OCI-LY1 (cell line): Measurements from ENCODE around the gene MATK.

Experiments
- H2AFZ ChIP-seq: fragments of 200-600 bp; sonication (generic), shearing (Covaris generic); 2 replicates; pipeline ENCODE4 v1.6.0; 2014; ENCODE audit warnings: antibody characterized with exemption, mild to moderate bottlenecking, low read length
- H3F3A ChIP-seq: fragments of 200-600 bp; sonication (generic), shearing (Covaris generic); 2 replicates; pipeline ENCODE4 v1.6.0; 2014; ENCODE audit warnings: mild to moderate bottlenecking, antibody characterized with exemption, low read length, moderate library complexity; ENCODE audit not compliant: insufficient read depth
- H3K27ac ChIP-seq: fragments of 200-600 bp; sonication (generic); 2 replicates; pipeline ENCODE4 v1.5.1; 2014; ENCODE audit warnings: low read length, mixed run types, mild to moderate bottlenecking, low read depth; ENCODE audit not compliant: poor library complexity, severe bottlenecking
- H3K27me3 ChIP-seq: fragments of 200-600 bp; sonication (generic); 2 replicates; pipeline ENCODE4 v1.6.0; 2014; ENCODE audit warnings: antibody characterized with exemption, mild to moderate bottlenecking, low read length, moderate library complexity; ENCODE audit not compliant: insufficient read depth
- H3K36me3 ChIP-seq: fragments of 200-600 bp; sonication (generic); 2 replicates; pipeline ENCODE4 v1.6.1; 2014; ENCODE audit warnings: mild to moderate bottlenecking, antibody characterized with exemption, low read length, moderate library complexity, mixed read lengths; ENCODE audit not compliant: insufficient read depth
- H3K4me1 ChIP-seq: fragments of 200-600 bp; sonication (generic); 2 replicates; pipeline ENCODE4 v1.5.1; 2014; ENCODE audit warnings: mild to moderate bottlenecking, low read length, moderate library complexity; ENCODE audit not compliant: insufficient read depth, severe bottlenecking
- H3K4me2 ChIP-seq: fragments of 200-600 bp; sonication (generic), shearing (Covaris generic); 2 replicates; pipeline ENCODE4 v1.6.1; 2014; ENCODE audit warnings: low read length
- H3K4me3 ChIP-seq: fragments of 200-600 bp; sonication (generic); 2 replicates; pipeline ENCODE4 v1.5.1; 2014; ENCODE audit warnings: low read length, low read depth, mild to moderate bottlenecking, mixed read lengths; ENCODE audit not compliant: poor library complexity, severe bottlenecking
- H3K79me2 ChIP-seq: fragments of 200-600 bp; shearing (Covaris generic); 2 replicates; pipeline ENCODE4 v1.6.1; 2016; ENCODE audit warnings: mixed run types, low read length, mixed read lengths; ENCODE audit not compliant: insufficient read depth
- H3K9ac ChIP-seq: fragments of 200-600 bp; sonication (generic), shearing (Covaris generic); 2 replicates; pipeline ENCODE4 v1.6.1; 2014; ENCODE audit warnings: mild to moderate bottlenecking, low read length, mixed read lengths
- H3K9me2 ChIP-seq: fragments of 200-600 bp; sonication (generic), shearing (Covaris generic); 2 replicates; pipeline ENCODE4 v1.6.1; 2014; ENCODE audit warnings: low read depth, mild to moderate bottlenecking, low read length, mixed read lengths
- H3K9me3 ChIP-seq: fragments of 200-600 bp; shearing (Covaris generic); 2 replicates; pipeline ENCODE4 v1.6.1; 2014; ENCODE audit warnings: low read length, mixed read lengths
- H4K20me1 ChIP-seq: fragments of 200-600 bp; sonication (generic), shearing (Covaris generic); 2 replicates; pipeline ENCODE4 v1.6.0; 2016; ENCODE audit warnings: mild to moderate bottlenecking, low read length; ENCODE audit not compliant: insufficient read depth
- CTCF ChIP-seq: fragments of 200-600 bp; sonication (generic), shearing (Covaris generic); IDR thresholded peaks from 2 replicates; pipeline ENCODE4 v1.5.1; 2017; ENCODE audit warnings: mild to moderate bottlenecking, antibody characterized with exemption, low read length, moderate library complexity, mixed read lengths
- EZH2 ChIP-seq: fragments of 200-600 bp; sonication (generic), shearing (Covaris generic); IDR thresholded peaks from 2 replicates; pipeline ENCODE4 v1.8.0; 2017; ENCODE audit warnings: borderline replicate concordance, mixed run types, mild to moderate bottlenecking, antibody characterized with exemption, low read length, moderate library complexity, mixed read lengths

MATK gene

DNA sequence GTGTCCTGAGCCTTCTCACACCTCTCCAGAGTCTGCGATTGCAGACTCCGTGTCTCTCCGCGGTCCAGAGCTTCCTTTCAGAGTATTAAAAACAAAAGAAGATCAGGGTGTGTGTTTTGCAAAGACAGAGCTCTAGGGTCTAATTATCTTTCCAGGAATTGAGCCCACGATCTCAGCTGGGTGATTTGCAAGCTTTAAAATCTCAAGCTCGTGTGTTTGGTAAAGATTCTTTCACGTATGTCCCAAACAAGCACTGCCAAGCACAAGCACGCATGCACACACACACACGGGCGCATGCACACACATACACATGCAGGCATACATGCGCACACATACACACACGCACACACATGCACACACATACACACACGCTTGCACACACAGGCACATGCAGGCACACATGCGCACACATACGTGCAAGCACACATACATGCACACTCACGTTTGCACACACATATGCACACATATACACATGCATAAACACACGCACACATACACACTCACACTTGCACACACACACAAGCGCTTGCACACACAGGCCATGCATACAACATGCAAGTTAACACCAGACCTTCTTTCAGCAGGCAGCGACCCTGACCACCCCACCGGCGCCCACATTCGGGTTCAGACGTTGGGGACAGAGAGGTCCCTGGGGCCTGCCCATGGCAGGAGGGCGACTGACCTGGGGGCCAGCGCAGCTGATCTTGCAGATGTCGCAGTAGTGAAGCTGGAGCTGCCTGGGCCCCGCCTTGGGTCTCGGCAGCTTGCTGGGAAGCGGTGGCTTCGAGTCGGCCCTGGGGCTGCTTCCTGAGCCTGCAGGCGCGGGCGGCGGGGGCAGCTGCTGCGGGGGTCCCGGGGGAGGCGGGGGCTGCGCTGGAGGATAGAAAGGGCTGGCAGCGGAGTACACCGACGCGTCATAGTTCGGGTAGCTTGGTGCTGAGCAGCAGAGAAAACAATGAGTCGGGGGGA lies 44.7 kb upstream of the MATK start:
- no peaks in the 10 kb centered on the region for H3K27me3 ChIP-seq
- H3F3A ChIP-seq: no peaks in the 10 kb centered on the region
- H3K4me3 ChIP-seq: no peak overlapping the region
- H3K4me2 ChIP-seq: no peak overlapping the region
- H3K4me1 ChIP-seq: no peaks in the 10 kb centered on the region
- no peaks in the 10 kb centered on the region for H4K20me1 ChIP-seq
- H2AFZ ChIP-seq: no peak overlapping the region
- no peak for TF ChIP-seq CTCF
- no peak for TF ChIP-seq EZH2
- no peaks in the 10 kb centered on the region for H3K79me2 ChIP-seq
- no peak overlapping the region for H3K27ac ChIP-seq
- H3K9me2 ChIP-seq: no peaks in the 10 kb centered on the region
- no peaks in the 10 kb centered on the region for H3K9me3 ChIP-seq
- H3K9ac ChIP-seq: no peak overlapping the region
- H3K36me3 ChIP-seq: no peaks in the 10 kb centered on the region

- H2AFZ ChIP-seq: no peak overlapping the region
Observed at GRCh38 chr19:3827306-3827705, 41.1 kb upstream of the MATK start.

GRCh38 chr19:3826163-3826562 lies 40.0 kb upstream of the MATK start:
- TF ChIP-seq CTCF (no peak), EZH2 (no peak)
- Histone ChIP-seq H3K4me3 (no peak overlapping the region), H2AFZ (no peak overlapping the region), H3K4me1 (no peaks in the 10 kb centered on the region), H3K4me2 (no peak overlapping the region), H4K20me1 (no peaks in the 10 kb centered on the region), H3K27ac (no peak overlapping the region), H3K9me2 (no peaks in the 10 kb centered on the region), H3K36me3 (no peaks in the 10 kb centered on the region), H3K79me2 (no peaks in the 10 kb centered on the region), H3F3A (no peaks in the 10 kb centered on the region), H3K9ac (no peak overlapping the region), H3K9me3 (no peaks in the 10 kb centered on the region), H3K27me3 (peaks cover 16% of the 10 kb centered on the region; the same call in 1 of the 2 replicates)

More at GRCh38 chr19:3827306-3827705, 41.1 kb upstream of the MATK start:
- Histone ChIP-seq H3F3A (no peaks in the 10 kb centered on the region), H3K9me3 (no peaks in the 10 kb centered on the region), H3K27ac (no peak overlapping the region), H3K9ac (no peak overlapping the region), H3K27me3 (peaks cover 16% of the 10 kb centered on the region; the same call in 1 of the 2 replicates), H3K4me1 (no peaks in the 10 kb centered on the region), H3K36me3 (no peaks in the 10 kb centered on the region), H3K4me3 (no peak overlapping the region), H3K4me2 (no peak overlapping the region), H3K79me2 (no peaks in the 10 kb centered on the region), H3K9me2 (no peaks in the 10 kb centered on the region), H4K20me1 (no peaks in the 10 kb centered on the region)
- TF ChIP-seq CTCF: no peak
- no peak for TF ChIP-seq EZH2
